GM18505 (cell line): ENCODE data around the gene ADGB.
"Not testable (repeated sequence)": the region's sequence is repeated elsewhere in the genome, so short reads cannot be mapped to it uniquely, and the experiment has no call there.

Experiments
- ATAC-seq: cut with Tn5 transposase; IDR thresholded peaks from one replicate; pipeline ENCODE4 v1.9.1; 2021; ENCODE audit not compliant: unreplicated experiment
- POLR2A ChIP-seq: IDR thresholded peaks from 4 replicates; pipeline ENCODE4 v1.6.1; 2011; ENCODE audit warnings: borderline replicate concordance; ENCODE audit not compliant: insufficient read depth, insufficient read length; ENCODE audit errors: extremely low read depth

ADGB gene

GRCh38 chr6:146805546-146806325 lies 207.0 kb downstream of the ADGB start:
- no peak for TF ChIP-seq POLR2A
- no peak for ATAC-seq

- not testable (repeated sequence) for ATAC-seq
These were observed 210.2 kb downstream of the ADGB start for GRCh38 chr6:146809014-146809413.

- ATAC-seq: not testable (repeated sequence)
These were observed 214.1 kb downstream of the ADGB start for GRCh38 chr6:146812811-146813321.

GRCh38 chr6:146813554-146813953 lies 214.8 kb downstream of the ADGB start:
- no peak for TF ChIP-seq POLR2A
- no peak for ATAC-seq

GRCh38 chr6:146814148-146814750 lies 215.5 kb downstream of the ADGB start:
- TF ChIP-seq POLR2A: no peak
- ATAC-seq: no peak

- ATAC-seq: not testable (repeated sequence)
These were observed 217.0 kb downstream of the ADGB start for GRCh38 chr6:146815511-146816462.

- no peak for TF ChIP-seq POLR2A
- ATAC-seq: no peak
These were observed 221.0 kb downstream of the ADGB start for GRCh38 chr6:146819596-146820320.

GRCh38 chr6:146827216-146827928 lies 228.6 kb downstream of the ADGB start:
- ATAC-seq: no peak
- no peak for TF ChIP-seq POLR2A

GRCh38 chr6:146829792-146830565 lies 231.2 kb downstream of the ADGB start:
- ATAC-seq: no peak
- TF ChIP-seq POLR2A: no peak

GRCh38 chr6:146833157-146833556 lies 234.4 kb downstream of the ADGB start:
- TF ChIP-seq POLR2A: no peak
- no peak for ATAC-seq

GRCh38 chr6:146840216-146840615 lies 241.4 kb downstream of the ADGB start:
- ATAC-seq: no peak
- no peak for TF ChIP-seq POLR2A

GRCh38 chr6:146840641-146841040 lies 241.9 kb downstream of the ADGB start:
- no peak for TF ChIP-seq POLR2A
- no peak for ATAC-seq

- no peak for ATAC-seq
- no peak for TF ChIP-seq POLR2A
These were observed 248.7 kb downstream of the ADGB start for GRCh38 chr6:146847426-146847825.
